ENCODE measurements around the gene CNTN4. TPM values are rescaled to one million over a fixed set of nuclear protein-coding genes. Genes with fewer than 3 reads are reported as not detected.

CNTN4 gene
- total RNA-seq, 6 experiments from 2014 or later: not detected

GRCh38 chr3:2771193-2771592 is 672.5 kb downstream of the CNTN4 start:
- no peak for DNase-seq
- no peak overlapping the region for H3K27ac Mint-ChIP-seq
- no peak for TF ChIP-seq CTCF (IDR thresholded peaks at IDR 0.05)
- peaks cover 72% of the 10 kb centered on the region for H3K9me3 Mint-ChIP-seq
- no peaks in the 10 kb centered on the region for H3K4me1 Mint-ChIP-seq (ENCODE audit: low read depth)
- H3K27me3 Mint-ChIP-seq (ENCODE audit: insufficient read depth): no peaks in the 10 kb centered on the region
- peaks cover 10% of the 10 kb centered on the region for H3K36me3 Mint-ChIP-seq (ENCODE audit: low read depth)
- H3K4me3 Mint-ChIP-seq: no peak overlapping the region

- no peaks in the 10 kb centered on the region for H3K4me1 Mint-ChIP-seq (ENCODE audit: low read depth)
Measured at GRCh38 chr3:2771741-2772140, 673.1 kb downstream of the CNTN4 start.

GRCh38 chr3:2772803-2773202 is 674.1 kb downstream of the CNTN4 start:
- Mint-ChIP-seq H3K27me3 (ENCODE audit: insufficient read depth) (no peaks in the 10 kb centered on the region), H3K9me3 (peaks cover 71% of the 10 kb centered on the region), H3K4me3 (no peak overlapping the region), H3K27ac (no peak overlapping the region), H3K4me1 (ENCODE audit: low read depth) (no peaks in the 10 kb centered on the region), H3K36me3 (ENCODE audit: low read depth) (peaks cover 10% of the 10 kb centered on the region)
- no peak for TF ChIP-seq CTCF (IDR thresholded peaks at IDR 0.05)
- no peak for DNase-seq

More at GRCh38 chr3:2771741-2772140, 673.1 kb downstream of the CNTN4 start:
- Mint-ChIP-seq H3K27ac (no peak overlapping the region), H3K27me3 (ENCODE audit: insufficient read depth) (no peaks in the 10 kb centered on the region), H3K4me3 (no peak overlapping the region), H3K36me3 (ENCODE audit: low read depth) (peaks cover 10% of the 10 kb centered on the region), H3K9me3 (peaks cover 73% of the 10 kb centered on the region)
- no peak for TF ChIP-seq CTCF (IDR thresholded peaks at IDR 0.05)
- DNase-seq: no peak

GRCh38 chr3:2774481-2775249 is 676.0 kb downstream of the CNTN4 start:
- peaks cover 10% of the 10 kb centered on the region for H3K36me3 Mint-ChIP-seq (ENCODE audit: low read depth)

GRCh38 chr3:2783261-2783660 is 684.6 kb downstream of the CNTN4 start:
- Mint-ChIP-seq H3K9me3 (peaks cover 54% of the 10 kb centered on the region), H3K27ac (no peak overlapping the region), H3K36me3 (ENCODE audit: low read depth) (0 out of 2 replicates have a peak, but pooled peaks cover 4% of the 10 kb centered on the region), H3K4me3 (no peak overlapping the region), H3K4me1 (ENCODE audit: low read depth) (no peaks in the 10 kb centered on the region), H3K27me3 (ENCODE audit: insufficient read depth) (no peaks in the 10 kb centered on the region)
- no peak for TF ChIP-seq CTCF (IDR thresholded peaks at IDR 0.05)
- no peak for DNase-seq

More at GRCh38 chr3:2774481-2775249, 676.0 kb downstream of the CNTN4 start:
- Mint-ChIP-seq H3K27me3 (ENCODE audit: insufficient read depth) (no peaks in the 10 kb centered on the region), H3K4me1 (ENCODE audit: low read depth) (no peaks in the 10 kb centered on the region), H3K9me3 (peaks cover 73% of the 10 kb centered on the region), H3K27ac (no peak overlapping the region), H3K4me3 (no peak overlapping the region)
- DNase-seq: no peak
- no peak for TF ChIP-seq CTCF (IDR thresholded peaks at IDR 0.05)
